Osteoblast (primary cell): ENCODE data around the gene ALAS1. TPM values are rescaled to one million over a fixed set of nuclear protein-coding genes. Genes with fewer than 3 reads are reported as not detected.

Experiments used
- DNase-seq: peaks from one replicate; pipeline ENCODE4 v3.0.0; 2011; ENCODE audit warnings: low spot score, mixed read lengths; ENCODE audit not compliant: insufficient read length; ENCODE audit errors: missing footprints
- H2AFZ ChIP-seq: 2 replicates; pipeline ENCODE4 v1.6.0; 2011; ENCODE audit warnings: mild to moderate bottlenecking, low read length
- H3K27ac ChIP-seq: 2 replicates; pipeline ENCODE4 v1.5.1; 2011; ENCODE audit warnings: mild to moderate bottlenecking, low read depth, low read length, moderate library complexity
- H3K27me3 ChIP-seq: 2 replicates; pipeline ENCODE4 v1.6.0; 2012; ENCODE audit warnings: mild to moderate bottlenecking, control low read depth, inconsistent platforms, low read length, moderate library complexity; ENCODE audit not compliant: insufficient read depth
- H3K36me3 ChIP-seq: 2 replicates; pipeline ENCODE4 v1.5.1; 2011; ENCODE audit warnings: mild to moderate bottlenecking, low read length, control low read depth, moderate library complexity; ENCODE audit not compliant: insufficient read depth
- H3K4me1 ChIP-seq: 2 replicates; pipeline ENCODE4 v1.5.1; 2011; ENCODE audit warnings: mild to moderate bottlenecking, low read length, control low read depth, moderate library complexity; ENCODE audit not compliant: insufficient read depth
- H3K4me2 ChIP-seq: 2 replicates; pipeline ENCODE4 v1.6.0; 2011; ENCODE audit warnings: mild to moderate bottlenecking, low read length; ENCODE audit not compliant: insufficient read depth
- H3K4me3 ChIP-seq: fragments of 200-600 bp; sonication (generic); 3 replicates; pipeline ENCODE4 v1.5.1; 2012; ENCODE audit warnings: mild to moderate bottlenecking, low read length, inconsistent platforms; ENCODE audit not compliant: insufficient read depth
- H3K79me2 ChIP-seq: 2 replicates; pipeline ENCODE4 v1.6.0; 2012; ENCODE audit warnings: mild to moderate bottlenecking, low read length, control low read depth, inconsistent platforms; ENCODE audit not compliant: insufficient read depth
- H3K9me3 ChIP-seq: 2 replicates; pipeline ENCODE4 v1.5.1; 2011; ENCODE audit warnings: low read depth, low read length, control low read depth
- H4K20me1 ChIP-seq: 2 replicates; pipeline ENCODE4 v1.6.0; 2012; ENCODE audit warnings: mild to moderate bottlenecking, low read length, control low read depth; ENCODE audit not compliant: insufficient read depth
- total RNA-seq: library from RNA; depleted of rRNA; stranded (reverse); fragments of >200 nt; gene quantifications from 2 replicates; pipeline ENCODE4 v1.2.3, GENCODE V29; 2012
- TF ChIP-seq, protein P1 (sequence below): IDR thresholded peaks from 2 replicates; pipeline ENCODE4 v1.5.1; 2011; ENCODE audit warnings: mild to moderate bottlenecking, low read depth, low read length, moderate library complexity; ENCODE audit errors: extremely low read depth

ALAS1 gene
- total RNA-seq, 1 donor: 39.1 TPM

DNA sequence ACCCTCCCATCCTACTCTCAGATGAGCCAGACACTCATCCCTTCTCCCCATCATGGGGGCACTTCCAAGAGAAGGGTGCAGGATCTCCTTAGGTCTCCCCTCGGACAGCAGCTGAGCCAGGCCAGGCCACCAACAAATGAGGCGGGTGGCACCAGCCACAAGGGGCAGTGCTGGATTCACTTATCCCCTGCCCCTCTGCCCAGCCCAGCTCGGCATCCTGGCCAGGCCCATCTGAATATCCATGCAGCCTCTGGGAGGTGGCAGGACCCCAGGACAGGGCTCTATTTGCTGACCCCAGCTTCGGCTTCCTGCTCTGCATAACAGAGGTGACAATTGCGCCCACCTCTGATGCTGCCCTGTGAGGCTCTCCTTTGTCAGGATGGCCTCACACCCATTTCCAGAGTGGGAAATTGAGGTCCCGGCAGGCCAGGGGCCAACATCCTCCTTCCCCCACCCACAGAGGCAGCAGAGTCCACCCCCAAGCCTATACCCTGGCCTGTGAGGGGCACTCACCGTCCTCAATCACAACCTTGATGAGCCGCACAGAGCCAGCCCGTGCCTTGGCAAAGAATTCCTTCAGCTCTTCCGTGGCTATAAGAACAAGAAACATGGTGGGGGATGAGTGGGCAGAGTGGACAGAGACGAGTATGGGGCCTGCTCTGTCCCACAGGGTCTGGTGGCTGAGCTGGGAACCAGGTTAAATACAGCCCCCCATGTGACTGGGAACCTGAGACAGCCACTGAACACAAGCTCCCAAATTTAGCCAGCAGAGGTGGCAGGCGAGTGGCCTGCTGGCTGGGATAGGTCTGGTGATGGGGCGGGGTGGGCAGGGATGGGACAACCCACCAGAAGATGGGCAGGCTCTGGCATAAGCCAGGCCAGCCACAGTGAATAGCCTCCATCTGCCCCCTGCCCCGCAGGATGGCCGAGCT lies 36.8 kb downstream of the ALAS1 start:
- Histone ChIP-seq H3K36me3 (peaks cover 24% of the 10 kb centered on the region), H2AFZ (no peak overlapping the region), H4K20me1 (peaks cover 48% of the 10 kb centered on the region), H3K27me3 (no peaks in the 10 kb centered on the region), H3K4me2 (no peak overlapping the region), H3K9me3 (no peaks in the 10 kb centered on the region), H3K27ac (no peak overlapping the region), H3K79me2 (peaks cover 67% of the 10 kb centered on the region), H3K4me3 (no peak overlapping the region), H3K4me1 (peaks cover 30% of the 10 kb centered on the region)
- TF ChIP-seq, protein P1, sequence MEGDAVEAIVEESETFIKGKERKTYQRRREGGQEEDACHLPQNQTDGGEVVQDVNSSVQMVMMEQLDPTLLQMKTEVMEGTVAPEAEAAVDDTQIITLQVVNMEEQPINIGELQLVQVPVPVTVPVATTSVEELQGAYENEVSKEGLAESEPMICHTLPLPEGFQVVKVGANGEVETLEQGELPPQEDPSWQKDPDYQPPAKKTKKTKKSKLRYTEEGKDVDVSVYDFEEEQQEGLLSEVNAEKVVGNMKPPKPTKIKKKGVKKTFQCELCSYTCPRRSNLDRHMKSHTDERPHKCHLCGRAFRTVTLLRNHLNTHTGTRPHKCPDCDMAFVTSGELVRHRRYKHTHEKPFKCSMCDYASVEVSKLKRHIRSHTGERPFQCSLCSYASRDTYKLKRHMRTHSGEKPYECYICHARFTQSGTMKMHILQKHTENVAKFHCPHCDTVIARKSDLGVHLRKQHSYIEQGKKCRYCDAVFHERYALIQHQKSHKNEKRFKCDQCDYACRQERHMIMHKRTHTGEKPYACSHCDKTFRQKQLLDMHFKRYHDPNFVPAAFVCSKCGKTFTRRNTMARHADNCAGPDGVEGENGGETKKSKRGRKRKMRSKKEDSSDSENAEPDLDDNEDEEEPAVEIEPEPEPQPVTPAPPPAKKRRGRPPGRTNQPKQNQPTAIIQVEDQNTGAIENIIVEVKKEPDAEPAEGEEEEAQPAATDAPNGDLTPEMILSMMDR: no peak
- peak; percentile 69 for DNase-seq

DNA sequence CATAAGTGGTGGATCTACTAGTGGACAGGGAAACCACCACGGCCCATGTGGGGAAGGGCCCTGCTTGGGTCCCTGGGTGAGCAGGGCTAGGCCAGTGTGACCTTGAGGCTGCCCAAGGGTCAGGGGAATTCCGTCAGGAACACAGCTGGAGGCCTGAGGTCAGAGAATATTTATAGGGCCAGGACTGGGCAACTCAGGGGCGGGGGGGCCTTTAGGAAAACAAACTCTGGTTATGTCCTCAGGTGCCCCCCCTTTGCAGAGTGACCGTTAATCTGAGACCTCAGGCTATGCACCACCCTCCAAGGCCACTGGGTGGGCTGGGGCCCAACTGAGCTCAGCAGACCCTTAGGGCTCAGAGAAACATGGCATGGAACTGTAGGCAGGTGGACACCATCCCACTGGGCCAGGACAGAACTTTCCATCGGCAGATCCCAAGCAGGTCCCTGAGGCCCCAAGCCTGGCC lies 38.5 kb downstream of the ALAS1 start:
- Histone ChIP-seq H3K9me3 (no peaks in the 10 kb centered on the region), H4K20me1 (peaks cover 39% of the 10 kb centered on the region), H3K79me2 (peaks cover 67% of the 10 kb centered on the region), H3K36me3 (peaks cover 8% of the 10 kb centered on the region), H2AFZ (no peak overlapping the region), H3K4me1 (peaks cover 41% of the 10 kb centered on the region), H3K4me3 (no peak overlapping the region), H3K27me3 (no peaks in the 10 kb centered on the region), H3K27ac (peak overlapping the region; percentile 90), H3K4me2 (peak overlapping the region; percentile 99)
- TF ChIP-seq, protein P1: no peak
- DNase-seq: peak; percentile 85

DNA sequence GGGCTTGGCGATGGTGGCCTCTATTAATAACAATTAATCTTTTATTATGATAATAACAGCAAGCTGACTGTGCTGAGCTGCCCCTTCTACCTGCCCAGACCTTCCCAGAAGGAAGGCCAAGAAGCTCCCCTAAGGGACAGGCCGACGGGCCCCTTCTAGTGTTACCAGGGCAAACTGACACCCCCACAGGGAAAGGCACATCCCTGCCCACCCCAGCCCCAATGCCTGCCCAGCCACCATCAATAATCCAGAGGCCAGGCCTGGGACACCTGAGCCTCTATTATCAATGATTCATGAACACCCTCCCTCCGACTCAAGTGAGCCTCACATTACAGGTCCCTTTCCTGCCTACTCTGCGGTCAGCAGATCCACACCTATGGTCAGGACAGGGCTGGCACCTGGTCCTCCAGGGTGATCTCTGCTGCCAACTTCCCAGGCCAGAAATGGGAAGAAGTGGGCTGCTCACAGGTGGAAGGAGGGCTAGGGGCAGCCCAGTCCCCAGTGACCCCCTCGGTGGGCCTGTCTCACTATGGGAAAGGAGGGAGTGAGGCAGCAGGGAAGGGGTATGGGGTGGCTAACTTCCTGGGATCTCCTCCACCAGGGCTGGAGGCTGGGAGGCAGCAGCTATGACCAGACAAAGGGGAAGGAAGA lies 39.2 kb downstream of the ALAS1 start:
- TF ChIP-seq, protein P1: no peak
- H2AFZ ChIP-seq: peak overlapping the region; percentile 27
- peak overlapping the region; percentile 90 for H3K27ac ChIP-seq
- no peaks in the 10 kb centered on the region for H3K9me3 ChIP-seq
- H3K4me2 ChIP-seq: peak overlapping the region; percentile 99
- peaks cover 33% of the 10 kb centered on the region for H4K20me1 ChIP-seq
- DNase-seq: no peak
- H3K4me1 ChIP-seq: peaks cover 41% of the 10 kb centered on the region
- peaks cover 61% of the 10 kb centered on the region for H3K79me2 ChIP-seq
- H3K36me3 ChIP-seq: peaks cover 8% of the 10 kb centered on the region
- no peaks in the 10 kb centered on the region for H3K27me3 ChIP-seq
- H3K4me3 ChIP-seq: peak overlapping the region; percentile 94
